Breast epithelium (tissue), 4 donors: ENCODE results near the gene REEP1. TPM values are rescaled to one million over a fixed set of nuclear protein-coding genes. Genes with fewer than 3 reads are reported as not detected.

Source experiments
- DNase-seq, 2 donors: peaks; one replicate each; pipeline ENCODE4 v3.0.0-alpha.2; 2019; ENCODE audit warnings: low spot score in 2 of 2
- H3K27ac ChIP-seq, 2 donors: fragments of 200-600 bp; sonication (generic) in 1 of 2; one replicate each; pipeline ENCODE4 v1.5.1; 2016 to 2019; ENCODE audit warnings: mild to moderate bottlenecking in 1 of 2
- H3K27me3 ChIP-seq, 2 donors: fragments of 200-600 bp; sonication (generic) in 1 of 2; one replicate each; pipeline versions ENCODE4 v1.5.1 to v1.6.0; 2017 to 2019; ENCODE audit warnings: control low read depth in 1 of 2, mild to moderate bottlenecking in 1 of 2
- H3K36me3 ChIP-seq: fragments of 200-600 bp; one replicate; pipeline ENCODE4 v1.5.1; 2019
- H3K4me1 ChIP-seq, 2 donors: fragments of 200-600 bp; sonication (generic); one replicate each; pipeline ENCODE4 v1.5.1; 2016 to 2019; ENCODE audit warnings: control low read depth in 1 of 2
- H3K4me3 ChIP-seq, 3 donors: fragments of 200-600 bp; sonication (generic); 1 replicate in 2 of 3; 2 replicates in 1 of 3; pipeline ENCODE4 v1.5.1; 2016 to 2019; ENCODE audit warnings: mild to moderate bottlenecking in 3 of 3, moderate library complexity in 2 of 3
- H3K9me3 ChIP-seq, 2 donors: fragments of 200-600 bp; sonication (generic) in 1 of 2; one replicate each; pipeline ENCODE4 v1.5.1; 2016 to 2019; ENCODE audit warnings: control low read depth in 1 of 2
- CTCF ChIP-seq, 3 donors: fragments of 450-650 bp; IDR thresholded peaks; one replicate each; pipeline ENCODE4 v1.5.1; 2016 to 2017; ENCODE audit warnings: antibody characterized with exemption in 3 of 3, mild to moderate bottlenecking in 3 of 3, moderate library complexity in 3 of 3
- POLR2A ChIP-seq: fragments of 450-650 bp; IDR thresholded peaks from one replicate; pipeline ENCODE4 v1.6.1; 2016; ENCODE audit warnings: antibody characterized with exemption, mild to moderate bottlenecking, moderate library complexity
- POLR2AphosphoS5 ChIP-seq, 3 donors: sonication (generic); formaldehyde crosslinking; IDR thresholded peaks; one replicate each; pipeline ENCODE4 v1.6.1; 2017; ENCODE audit warnings: antibody characterized with exemption in 3 of 3
- intact Hi-C: fragments of 100-400 bp; cut with DNase I; formaldehyde crosslinking; loops from one replicate; pipeline ENCODE4 v1.15.1; 2023; ENCODE audit warnings: low total_unique reads
- total RNA-seq, 3 donors: library from RNA; depleted of rRNA; stranded (reverse); fragments of >200 nt; gene quantifications; one replicate each; pipeline ENCODE4 v1.1.0, GENCODE V29; 2016

Gene REEP1
- total RNA-seq, 3 donors from 2014 or later: 0.32 to 3.8 (median 1.3) TPM

- Histone ChIP-seq H3K27me3 (no peaks in the 10 kb centered on the region), H3K27ac (peak overlapping the region in 1 of 2 donors; percentile 59), H3K9me3 (no peaks in the 10 kb centered on the region), H3K4me3 (no peak overlapping the region), H3K36me3 (no peaks in the 10 kb centered on the region), H3K4me1 (peaks cover 0 to 7% of the 10 kb centered on the region in 2 donors)
- intact Hi-C loops: loop anchor here (5.0 kb wide), 1 partner anchor 148 kb away; no protein-coding TSS in a partner anchor
- no peak for DNase-seq
- TF ChIP-seq POLR2A (no peak), POLR2AphosphoS5 (IDR thresholded peaks at IDR 0.05) (no peak), CTCF (IDR thresholded peaks at IDR 0.05) (no peak)
Measured at GRCh38 chr2:86223927-86224560, 113.4 kb downstream of the REEP1 start.

- Histone ChIP-seq H3K27ac (peak overlapping the region; percentile 44 to 67), H3K36me3 (no peaks in the 10 kb centered on the region), H3K4me1 (peaks cover 0 to 7% of the 10 kb centered on the region in 2 donors), H3K4me3 (peak overlapping the region in 1 of 3 donors; percentile 19), H3K9me3 (no peaks in the 10 kb centered on the region), H3K27me3 (no peaks in the 10 kb centered on the region)
- no peak for DNase-seq
- TF ChIP-seq POLR2A (no peak), CTCF (IDR thresholded peaks at IDR 0.05) (no peak), POLR2AphosphoS5 (IDR thresholded peaks at IDR 0.05) (no peak)
- intact Hi-C loops: loop anchor here (5.0 kb wide), 1 partner anchor 149 kb away; no protein-coding TSS in a partner anchor
Measured at GRCh38 chr2:86223140-86223926, 114.1 kb downstream of the REEP1 start.

- no peak for DNase-seq
- intact Hi-C loops: loop anchor here (5.0 kb wide), 1 partner anchor 151 kb away; no protein-coding TSS in a partner anchor
- no peaks in the 10 kb centered on the region for H3K9me3 ChIP-seq
- no peaks in the 10 kb centered on the region for H3K36me3 ChIP-seq
- no peak overlapping the region for H3K4me3 ChIP-seq
- TF ChIP-seq POLR2AphosphoS5 (IDR thresholded peaks at IDR 0.05): no peak
- peak; percentile 44 to 79 (median 73) for TF ChIP-seq CTCF (IDR thresholded peaks at IDR 0.05)
- no peak overlapping the region for H3K27ac ChIP-seq
- H3K4me1 ChIP-seq: peaks cover 0 to 7% of the 10 kb centered on the region in 2 donors
- H3K27me3 ChIP-seq: no peaks in the 10 kb centered on the region
Measured at GRCh38 chr2:86221066-86221684, 116.3 kb downstream of the REEP1 start.

- Histone ChIP-seq H3K4me3 (no peak overlapping the region), H3K4me1 (peaks cover 0 to 7% of the 10 kb centered on the region in 2 donors), H3K27ac (no peak overlapping the region), H3K27me3 (no peaks in the 10 kb centered on the region), H3K9me3 (no peaks in the 10 kb centered on the region), H3K36me3 (no peaks in the 10 kb centered on the region)
- intact Hi-C loops: loop anchor here (5.0 kb wide), 1 partner anchor 152 kb away; no protein-coding TSS in a partner anchor
- TF ChIP-seq CTCF (IDR thresholded peaks at IDR 0.05): no peak
- TF ChIP-seq POLR2A: no peak
- TF ChIP-seq POLR2AphosphoS5 (IDR thresholded peaks at IDR 0.05): no peak
- DNase-seq: no peak
Measured at GRCh38 chr2:86219896-86220295, 117.5 kb downstream of the REEP1 start.
